Endothelial cell of umbilical vein (primary cell): ENCODE results near the gene DENND1A.

ENCODE experiments used
- EZH2 ChIP-seq: IDR thresholded peaks from 2 replicates; pipeline ENCODE4 v1.6.1; 2012; ENCODE audit warnings: borderline replicate concordance, low read depth, mild to moderate bottlenecking, moderate library complexity, low read length, inconsistent platforms; ENCODE audit not compliant: severe bottlenecking
- POLR2A ChIP-seq: IDR thresholded peaks from 2 replicates; pipeline ENCODE4 v1.6.1; 2012; ENCODE audit warnings: low read depth, mild to moderate bottlenecking, control low read depth, low read length
- POLR2AphosphoS5 ChIP-seq: IDR thresholded peaks from 2 replicates; pipeline ENCODE4 v1.6.1; 2012; ENCODE audit warnings: low read depth, mild to moderate bottlenecking, control low read depth, low read length, moderate library complexity; ENCODE audit not compliant: insufficient read depth
- TF ChIP-seq, protein P1 (sequence below), 2 donors: IDR thresholded peaks; 1 replicate in 1 of 2; 2 replicates in 1 of 2; pipeline ENCODE4 v1.5.1; 2011; ENCODE audit warnings: low read length in 2 of 2, mild to moderate bottlenecking in 2 of 2, moderate library complexity in 2 of 2, control low read depth in 1 of 2, inconsistent platforms in 1 of 2, low read depth in 1 of 2; ENCODE audit not compliant: insufficient read depth in 1 of 2; ENCODE audit errors: extremely low read depth in 1 of 2

DNA sequence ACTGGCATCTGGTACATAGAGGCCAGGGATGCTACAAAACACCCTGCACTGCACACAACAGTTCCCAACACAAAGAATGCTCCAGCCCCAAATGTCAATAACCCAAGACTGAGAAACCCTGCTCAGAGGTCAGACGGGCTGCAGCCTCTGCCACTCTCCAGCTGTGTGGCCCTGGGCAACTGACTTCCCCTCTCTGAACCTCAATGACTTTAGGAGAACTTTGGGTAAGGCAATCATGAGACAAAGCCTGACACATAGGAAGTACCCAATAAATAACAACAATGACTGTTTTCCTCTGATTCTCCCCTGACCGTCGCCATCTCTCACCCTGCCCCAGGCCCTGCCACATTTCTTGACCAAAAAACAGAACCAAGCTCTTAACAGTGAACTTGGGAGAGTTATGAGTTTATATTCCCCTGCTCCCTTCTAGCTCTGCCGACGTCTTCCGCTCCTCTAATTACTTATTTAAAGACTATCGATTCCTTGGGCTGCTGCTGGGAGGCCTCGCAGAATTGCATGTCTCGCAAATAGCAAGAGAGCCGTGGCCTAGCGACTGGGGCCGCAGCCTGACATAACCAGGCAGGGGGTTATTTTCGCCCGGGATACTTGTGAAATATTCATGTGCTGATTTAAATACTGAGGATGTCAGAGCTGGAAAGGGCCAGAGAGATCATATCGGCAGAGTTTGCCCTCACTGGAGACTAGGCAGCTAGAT is 598.4 kb downstream of the DENND1A start:
- TF ChIP-seq, protein P1, sequence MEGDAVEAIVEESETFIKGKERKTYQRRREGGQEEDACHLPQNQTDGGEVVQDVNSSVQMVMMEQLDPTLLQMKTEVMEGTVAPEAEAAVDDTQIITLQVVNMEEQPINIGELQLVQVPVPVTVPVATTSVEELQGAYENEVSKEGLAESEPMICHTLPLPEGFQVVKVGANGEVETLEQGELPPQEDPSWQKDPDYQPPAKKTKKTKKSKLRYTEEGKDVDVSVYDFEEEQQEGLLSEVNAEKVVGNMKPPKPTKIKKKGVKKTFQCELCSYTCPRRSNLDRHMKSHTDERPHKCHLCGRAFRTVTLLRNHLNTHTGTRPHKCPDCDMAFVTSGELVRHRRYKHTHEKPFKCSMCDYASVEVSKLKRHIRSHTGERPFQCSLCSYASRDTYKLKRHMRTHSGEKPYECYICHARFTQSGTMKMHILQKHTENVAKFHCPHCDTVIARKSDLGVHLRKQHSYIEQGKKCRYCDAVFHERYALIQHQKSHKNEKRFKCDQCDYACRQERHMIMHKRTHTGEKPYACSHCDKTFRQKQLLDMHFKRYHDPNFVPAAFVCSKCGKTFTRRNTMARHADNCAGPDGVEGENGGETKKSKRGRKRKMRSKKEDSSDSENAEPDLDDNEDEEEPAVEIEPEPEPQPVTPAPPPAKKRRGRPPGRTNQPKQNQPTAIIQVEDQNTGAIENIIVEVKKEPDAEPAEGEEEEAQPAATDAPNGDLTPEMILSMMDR (IDR thresholded peaks at IDR 0.05; ENCODE audit: extremely low read depth in 1 of 2, insufficient read depth in 1 of 2, low read depth in 1 of 2, low read length in 2 of 2), result no peak
- TF ChIP-seq POLR2AphosphoS5, result no peak
- no peak for TF ChIP-seq EZH2
- no peak for TF ChIP-seq POLR2A
